Measurements from ENCODE around the gene ARID2.

ARID2 gene

GRCh38 chr12:45877069-45877468, 147.6 kb downstream of the ARID2 start:
- no peak for DNase-seq

DNA sequence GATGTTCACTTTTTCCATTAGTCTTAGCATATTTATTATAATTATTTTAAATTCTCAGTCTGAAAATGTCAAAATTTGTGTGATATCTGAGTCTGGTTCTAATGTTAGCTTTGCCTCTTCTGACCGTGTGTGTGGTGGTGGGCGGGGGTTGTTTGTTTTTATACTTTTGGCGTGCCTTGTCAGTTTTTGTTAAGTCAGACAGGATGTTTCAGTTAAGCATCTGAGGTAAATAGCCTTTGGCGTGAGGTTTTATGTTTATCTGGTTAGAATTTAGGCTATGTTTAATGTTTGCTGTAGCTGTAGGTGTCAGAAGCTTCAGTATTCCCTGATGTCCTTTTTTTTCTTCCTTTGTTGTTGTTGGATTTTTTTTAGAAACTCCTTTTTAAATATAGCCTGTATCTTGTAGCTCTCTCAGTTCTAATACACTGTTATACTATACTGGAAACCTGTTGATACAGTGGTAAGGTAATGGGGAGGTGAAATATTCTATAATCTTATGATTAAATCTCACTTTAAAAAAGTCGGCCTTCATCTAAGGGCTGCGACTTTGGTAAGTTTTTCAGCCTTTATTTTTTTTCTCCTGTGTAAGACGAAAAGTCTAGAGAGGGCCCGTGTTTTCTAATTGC, 149.2 kb downstream of the ARID2 start:
- DNase-seq = no peak

GRCh38 chr12:45879363-45879895, 149.9 kb downstream of the ARID2 start:
- no peak for DNase-seq

DNA sequence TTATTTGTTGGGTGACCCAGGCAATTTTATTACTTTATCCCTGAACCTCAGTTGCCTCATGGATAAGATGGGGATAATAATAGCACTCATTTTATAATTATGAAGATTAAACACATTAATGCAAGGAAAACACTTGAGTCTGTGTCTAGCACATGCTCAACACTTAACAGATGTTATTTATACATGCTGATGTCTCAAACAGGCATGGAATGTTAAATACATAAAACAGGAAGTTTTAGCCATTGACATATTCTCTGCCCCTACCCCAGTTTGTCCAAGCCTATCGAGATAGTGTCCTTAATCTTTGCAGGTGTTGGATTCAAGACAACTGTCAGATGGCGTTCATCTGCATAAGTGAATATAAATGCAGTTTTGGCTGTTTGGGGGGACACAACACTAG, 151.0 kb downstream of the ARID2 start:
- DNase-seq = no peak

DNA sequence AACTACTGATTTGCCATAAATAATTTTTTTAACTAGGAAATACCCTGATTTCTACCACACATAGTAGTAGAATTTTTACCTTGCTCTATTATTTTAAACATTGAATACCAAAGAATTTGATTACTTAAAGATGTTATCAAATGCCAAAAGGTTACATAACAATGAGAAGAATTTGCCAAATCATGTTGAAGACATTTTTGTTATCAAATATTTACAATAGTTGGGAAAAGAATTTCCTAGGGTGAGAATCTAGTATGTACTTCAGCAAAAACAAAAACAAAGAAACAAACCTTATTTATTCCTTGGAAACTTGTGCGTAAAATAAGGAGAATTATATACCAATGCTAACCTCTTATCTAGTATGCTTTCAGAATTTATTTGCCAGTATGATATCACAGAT, 153.7 kb downstream of the ARID2 start:
- no peak for DNase-seq

DNA sequence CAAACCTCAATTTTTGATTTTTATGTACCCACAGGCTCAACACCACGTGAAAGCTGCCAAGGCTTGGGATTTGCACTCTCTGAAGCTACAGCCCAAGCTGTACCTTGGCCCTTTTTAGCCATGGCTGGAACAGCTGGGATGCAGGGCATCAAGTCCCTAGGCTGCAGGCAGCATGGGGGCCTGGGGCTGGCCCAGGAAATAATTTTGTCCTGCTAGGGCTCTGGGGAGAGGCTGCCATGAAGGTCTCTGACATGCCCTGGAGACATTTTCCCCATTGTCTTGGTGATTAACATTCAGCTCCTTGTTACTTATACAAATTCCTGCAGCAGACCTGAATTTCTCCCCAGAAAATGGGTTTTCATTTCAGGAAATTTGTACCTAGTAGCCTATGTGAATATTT, 157.2 kb downstream of the ARID2 start:
- no peak for DNase-seq

GRCh38 chr12:45887544-45887943, 158.0 kb downstream of the ARID2 start:
- DNase-seq = no peak

- DNase-seq = no peak
These were observed 160.8 kb downstream of the ARID2 start for GRCh38 chr12:45890276-45890675.

GRCh38 chr12:45893240-45893639, 163.7 kb downstream of the ARID2 start:
- no peak for DNase-seq

- no peak for DNase-seq
These were observed 166.5 kb downstream of the ARID2 start for GRCh38 chr12:45895961-45896360.

GRCh38 chr12:45898094-45898493, 168.6 kb downstream of the ARID2 start:
- no peak for DNase-seq

DNA sequence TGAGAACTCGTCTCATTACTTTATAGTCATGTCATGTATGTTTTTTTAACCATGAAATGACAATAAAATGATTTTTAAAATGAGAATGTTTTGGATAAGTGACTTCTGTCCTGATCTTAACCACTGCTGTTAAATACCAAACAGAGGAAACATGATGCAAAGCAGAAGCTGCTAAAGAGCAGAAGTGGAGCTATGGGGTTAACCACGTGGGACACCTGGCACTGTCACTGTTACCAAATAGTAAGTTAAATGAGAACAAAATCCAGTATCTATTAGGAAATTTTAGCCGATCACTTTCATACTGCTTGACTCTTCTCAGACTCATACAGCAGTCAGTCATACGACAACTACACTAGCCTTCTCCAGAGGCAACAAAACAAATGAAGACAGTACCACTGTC, 178.4 kb downstream of the ARID2 start:
- no peak for DNase-seq

- no peak for DNase-seq
These were observed 179.7 kb downstream of the ARID2 start for GRCh38 chr12:45909041-45909713.

DNA sequence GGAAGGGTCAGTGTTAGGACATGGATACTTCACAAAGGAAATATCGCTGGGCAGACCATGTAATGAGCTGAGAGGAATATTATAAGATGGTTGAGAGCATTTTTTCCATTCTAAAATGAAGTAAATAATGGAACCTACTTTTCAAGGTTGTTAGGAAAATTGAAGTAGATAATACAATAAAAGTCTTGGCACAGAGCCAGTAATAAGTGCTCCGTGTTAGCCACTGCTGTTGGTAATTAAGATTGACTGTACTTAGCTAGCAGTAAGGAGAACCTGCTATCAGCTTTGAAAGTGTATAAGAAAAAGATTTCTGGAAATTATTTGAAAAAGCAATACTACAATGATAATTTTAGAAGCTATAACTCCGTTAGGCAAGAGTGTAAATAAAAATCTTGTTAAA, 183.3 kb downstream of the ARID2 start:
- no peak for DNase-seq

DNA sequence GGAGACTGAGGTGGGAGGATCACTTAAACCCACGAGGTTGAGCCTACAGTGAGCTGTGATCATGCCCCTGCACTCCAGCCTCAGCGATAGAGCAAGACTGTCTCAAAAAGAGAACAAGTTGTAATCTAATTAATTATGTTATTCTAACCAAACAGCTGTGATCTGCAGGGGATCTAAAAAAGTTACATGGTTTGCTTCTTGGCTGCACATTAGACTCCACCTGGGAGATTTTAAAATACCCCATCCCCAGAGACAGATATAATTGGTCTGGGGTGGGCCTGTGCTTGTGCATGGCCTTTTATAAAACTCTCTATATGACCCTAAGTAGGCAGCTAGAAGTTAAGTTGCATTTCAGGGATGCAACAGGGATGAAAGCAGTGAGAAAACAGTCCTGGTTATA, 184.1 kb downstream of the ARID2 start:
- no peak for DNase-seq

- DNase-seq = no peak
These were observed 184.6 kb downstream of the ARID2 start for GRCh38 chr12:45914090-45914489.

DNA sequence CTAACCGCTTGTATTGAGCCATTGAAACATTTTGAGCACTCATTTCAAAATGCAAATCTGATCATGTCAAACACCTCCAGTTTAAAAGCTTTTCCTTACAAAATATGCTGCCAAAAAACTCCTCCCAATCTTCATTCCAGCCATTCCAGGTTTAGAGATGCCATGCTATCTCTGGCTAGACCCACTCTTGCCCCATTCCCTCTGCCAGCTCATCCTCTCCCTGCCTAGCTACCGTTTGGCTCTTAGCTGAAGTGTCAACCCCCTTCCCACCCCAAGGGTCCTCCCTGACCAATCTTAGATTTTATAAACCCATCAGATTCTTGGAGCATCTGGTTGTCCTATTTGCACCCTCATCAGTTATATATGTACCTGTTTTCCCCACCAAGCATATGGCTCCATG, 185.9 kb downstream of the ARID2 start:
- DNase-seq = no peak

- DNase-seq = no peak
These were observed 189.3 kb downstream of the ARID2 start for GRCh38 chr12:45918818-45919217.

DNA sequence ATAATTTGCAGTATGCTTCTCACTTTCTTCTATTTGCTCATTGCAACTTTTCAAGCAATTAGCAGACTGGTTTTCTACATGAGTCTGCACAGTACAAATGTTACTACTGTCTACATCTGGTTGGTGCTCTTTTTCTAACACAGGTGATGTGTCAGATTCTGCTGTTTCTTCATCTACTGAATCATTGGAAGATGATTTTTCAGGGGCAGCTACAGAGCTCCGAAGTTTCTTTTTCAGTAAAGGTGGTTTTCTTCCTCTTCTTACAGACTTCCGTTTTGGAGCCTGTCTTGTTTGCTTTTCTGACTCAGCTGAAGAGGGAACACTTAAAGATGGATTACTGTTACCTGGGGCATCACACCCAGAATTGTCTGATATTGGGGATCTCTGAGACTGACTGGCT, 198.8 kb downstream of the ARID2 start:
- DNase-seq = no peak

DNA sequence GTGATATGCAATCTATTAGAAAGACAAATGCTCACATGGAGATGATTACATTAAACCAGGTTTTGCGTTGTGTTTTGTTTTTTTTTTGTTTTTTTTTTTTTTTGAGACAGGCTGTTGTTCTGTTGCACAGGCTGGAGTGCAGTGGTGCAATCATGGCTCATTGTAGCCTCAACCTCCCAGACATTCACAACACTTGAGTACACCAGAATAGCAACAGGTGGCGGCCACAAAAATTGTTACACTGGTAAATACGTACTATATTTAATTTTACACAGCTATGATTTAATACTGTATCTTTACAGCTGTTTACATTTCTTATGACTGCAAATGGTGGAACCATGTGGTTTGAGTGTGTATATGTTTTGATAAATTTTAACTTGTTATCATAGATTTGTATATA, 200.9 kb downstream of the ARID2 start:
- DNase-seq = no peak

DNA sequence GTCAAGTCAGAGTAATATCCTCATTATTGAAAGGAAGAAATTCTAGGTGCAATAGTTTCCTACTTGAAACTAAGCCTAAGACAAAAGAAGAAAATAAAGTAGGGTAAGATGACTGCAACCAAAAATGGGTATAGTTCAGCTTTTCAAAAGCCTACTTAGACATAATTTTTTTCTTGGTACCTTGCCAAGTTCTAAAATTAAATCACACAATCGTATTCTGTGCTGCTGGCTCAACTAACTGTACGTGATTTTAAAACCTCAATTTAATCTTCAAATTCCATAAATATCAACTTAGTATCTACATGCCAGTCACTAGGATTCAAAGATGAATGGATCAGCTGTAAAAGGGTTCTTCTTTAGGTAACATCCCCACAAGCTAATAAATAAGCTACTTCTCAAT, 204.0 kb downstream of the ARID2 start:
- DNase-seq = no peak

- no peak for DNase-seq
These were observed 205.4 kb downstream of the ARID2 start for GRCh38 chr12:45934956-45935355.

DNA sequence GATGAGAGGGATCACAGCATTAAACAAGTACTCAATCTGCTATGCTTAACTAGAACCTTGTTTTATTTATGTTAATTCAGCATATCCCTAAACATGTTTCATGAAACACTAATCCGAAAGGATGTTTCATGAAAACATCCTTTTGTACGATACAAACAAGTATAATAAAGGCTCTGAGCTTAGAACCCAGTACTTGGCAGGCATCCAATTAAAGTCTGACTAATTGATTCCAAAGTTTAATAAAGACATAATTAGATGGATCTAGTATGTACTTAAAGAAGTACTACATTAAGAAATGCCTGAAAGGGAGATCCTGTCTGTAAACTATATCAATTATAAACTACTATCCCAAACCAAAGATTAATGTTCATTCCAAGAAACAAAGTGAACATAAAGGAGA, 209.1 kb downstream of the ARID2 start:
- DNase-seq = no peak

- no peak for DNase-seq
These were observed 210.3 kb downstream of the ARID2 start for GRCh38 chr12:45939759-45940158.

DNA sequence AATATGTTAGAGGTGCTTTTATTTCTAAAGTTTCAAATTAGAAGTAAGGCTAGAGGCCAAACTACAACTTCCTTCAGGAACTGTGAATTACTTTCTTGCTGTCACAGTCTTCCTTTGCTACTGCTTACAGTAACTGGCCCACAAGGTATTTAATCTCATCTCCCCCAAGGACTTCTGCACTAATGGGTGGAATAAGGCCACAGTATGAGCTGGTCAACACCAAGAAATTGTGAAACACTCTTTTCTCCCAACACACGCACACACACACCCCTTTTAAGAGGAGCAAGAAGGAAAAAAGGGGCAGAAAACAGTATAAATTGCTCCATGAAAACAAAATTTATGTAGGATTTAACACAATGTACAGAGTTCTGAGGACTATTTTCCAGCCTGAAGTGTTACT, 215.3 kb downstream of the ARID2 start:
- no peak for DNase-seq

All from stimulated activated CD4-positive, alpha-beta T cell treated with anti-CD3 and anti-CD28 coated beads, Interleukin-1b, Interleukin-23, amount 100 ng/mL, for 48 hours (primary cell).